ENCODE results near the gene HSPB8.

HSPB8 gene

DNA sequence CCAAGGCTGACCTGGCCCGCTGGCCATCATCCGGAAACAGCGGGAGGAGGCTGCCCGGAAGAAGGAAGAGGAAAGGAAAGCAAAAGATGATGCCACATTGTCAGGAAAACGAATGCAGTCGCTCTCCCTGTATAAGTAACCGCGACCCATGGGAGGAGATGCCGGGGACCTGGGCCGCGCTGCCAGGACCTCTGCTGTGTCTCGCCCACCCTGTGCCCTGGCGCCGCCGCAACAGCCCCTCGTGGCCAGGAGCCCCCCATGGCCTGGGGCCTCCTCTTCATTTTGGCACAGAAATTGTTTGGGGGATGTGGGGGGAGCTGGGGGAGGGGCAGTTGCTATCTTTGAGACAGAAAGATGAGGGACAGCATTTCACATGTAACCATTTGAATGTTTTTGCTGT lies 16.5 kb downstream of the HSPB8 start:
- TF ChIP-seq, protein P1, sequence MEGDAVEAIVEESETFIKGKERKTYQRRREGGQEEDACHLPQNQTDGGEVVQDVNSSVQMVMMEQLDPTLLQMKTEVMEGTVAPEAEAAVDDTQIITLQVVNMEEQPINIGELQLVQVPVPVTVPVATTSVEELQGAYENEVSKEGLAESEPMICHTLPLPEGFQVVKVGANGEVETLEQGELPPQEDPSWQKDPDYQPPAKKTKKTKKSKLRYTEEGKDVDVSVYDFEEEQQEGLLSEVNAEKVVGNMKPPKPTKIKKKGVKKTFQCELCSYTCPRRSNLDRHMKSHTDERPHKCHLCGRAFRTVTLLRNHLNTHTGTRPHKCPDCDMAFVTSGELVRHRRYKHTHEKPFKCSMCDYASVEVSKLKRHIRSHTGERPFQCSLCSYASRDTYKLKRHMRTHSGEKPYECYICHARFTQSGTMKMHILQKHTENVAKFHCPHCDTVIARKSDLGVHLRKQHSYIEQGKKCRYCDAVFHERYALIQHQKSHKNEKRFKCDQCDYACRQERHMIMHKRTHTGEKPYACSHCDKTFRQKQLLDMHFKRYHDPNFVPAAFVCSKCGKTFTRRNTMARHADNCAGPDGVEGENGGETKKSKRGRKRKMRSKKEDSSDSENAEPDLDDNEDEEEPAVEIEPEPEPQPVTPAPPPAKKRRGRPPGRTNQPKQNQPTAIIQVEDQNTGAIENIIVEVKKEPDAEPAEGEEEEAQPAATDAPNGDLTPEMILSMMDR (IDR thresholded peaks at IDR 0.05; ENCODE audit: extremely low read depth, missing control alignments): no peak

DNA sequence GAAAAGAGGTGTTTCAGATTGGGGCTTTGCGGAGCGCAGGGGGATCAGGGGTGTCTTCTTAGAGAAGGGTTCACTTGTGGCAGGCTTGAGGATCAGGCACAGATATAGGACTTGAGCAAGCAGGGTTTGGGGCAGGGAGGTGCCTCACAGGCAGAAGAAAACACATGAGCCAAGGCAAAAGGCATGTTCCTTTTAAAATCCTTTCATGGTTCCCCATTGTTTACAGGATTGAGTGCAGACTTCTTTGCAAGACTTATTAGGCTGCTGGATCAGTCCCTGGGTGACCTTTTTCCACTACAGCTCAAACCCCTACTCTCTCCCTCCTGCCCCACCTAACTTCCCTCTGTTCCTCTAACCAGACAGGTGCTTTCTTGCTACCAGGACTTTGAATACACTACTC lies 19.7 kb downstream of the HSPB8 start:
- DNase-seq (ENCODE audit: low spot score): no peak
- TF ChIP-seq, protein P1 (IDR thresholded peaks at IDR 0.05; ENCODE audit: extremely low read depth, missing control alignments): no peak

More for the DNA sequence above, 16.5 kb downstream of the HSPB8 start:
- no peak for DNase-seq (ENCODE audit: low spot score)

DNA sequence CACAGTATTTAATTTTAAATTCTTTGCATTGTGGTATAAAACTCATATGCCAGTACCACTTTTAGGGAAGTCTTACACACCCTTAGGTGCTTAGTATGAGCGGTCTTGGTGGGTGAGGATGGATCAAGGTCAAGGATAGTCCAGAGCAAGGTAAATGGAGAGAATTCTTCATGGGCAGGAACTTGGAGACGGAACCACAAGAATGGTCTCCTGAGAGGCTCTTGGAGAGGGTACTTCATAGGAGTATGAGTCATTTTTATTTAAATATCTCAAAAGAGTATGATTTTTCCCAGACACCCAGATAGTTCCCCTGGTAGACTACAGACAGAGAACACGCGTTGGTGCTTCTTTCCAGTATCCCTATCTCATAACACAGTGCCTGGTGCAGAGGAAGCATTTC lies 21.9 kb downstream of the HSPB8 start:
- DNase-seq (ENCODE audit: low spot score): no peak
- TF ChIP-seq, protein P1 (IDR thresholded peaks at IDR 0.05; ENCODE audit: extremely low read depth, missing control alignments): no peak

DNA sequence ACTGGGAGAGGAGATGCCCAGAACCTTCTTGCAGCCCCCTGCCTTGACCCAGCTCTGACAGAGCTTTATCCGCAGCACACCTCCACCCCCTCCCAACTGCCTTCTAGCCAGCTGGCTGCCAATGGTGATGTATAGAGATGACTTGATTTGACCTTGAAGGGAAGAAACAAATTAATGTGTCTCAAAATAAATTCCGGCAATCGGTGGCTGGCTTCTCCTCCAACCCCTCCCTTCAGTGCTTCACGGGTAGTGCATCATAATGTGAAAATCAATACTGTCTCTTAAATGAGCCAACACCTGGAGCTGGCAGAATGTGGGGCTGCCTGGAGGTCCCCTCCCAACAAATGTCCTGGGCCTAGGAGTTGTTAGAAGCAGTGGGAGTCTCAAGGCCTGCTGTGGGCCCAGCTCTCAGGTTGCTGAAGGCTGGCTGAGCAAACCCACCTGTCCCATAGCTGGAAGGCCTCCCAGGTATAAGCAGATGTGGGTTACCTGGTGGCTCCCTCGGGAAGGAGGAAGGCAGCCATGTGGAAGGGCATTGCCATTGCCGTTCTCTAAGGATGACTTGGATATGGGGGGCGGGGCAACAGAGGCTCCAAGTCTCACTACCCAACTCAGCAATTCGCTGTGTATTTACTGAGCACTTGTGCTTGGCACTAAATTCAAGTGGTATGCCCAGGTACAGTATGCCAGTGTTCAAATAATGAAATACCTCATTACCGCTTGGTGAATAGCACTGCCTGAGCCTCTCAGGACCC lies 23.2 kb downstream of the HSPB8 start:
- TF ChIP-seq, protein P1 (IDR thresholded peaks at IDR 0.05; ENCODE audit: extremely low read depth, missing control alignments): no peak
- no peak for DNase-seq (ENCODE audit: low spot score)

DNA sequence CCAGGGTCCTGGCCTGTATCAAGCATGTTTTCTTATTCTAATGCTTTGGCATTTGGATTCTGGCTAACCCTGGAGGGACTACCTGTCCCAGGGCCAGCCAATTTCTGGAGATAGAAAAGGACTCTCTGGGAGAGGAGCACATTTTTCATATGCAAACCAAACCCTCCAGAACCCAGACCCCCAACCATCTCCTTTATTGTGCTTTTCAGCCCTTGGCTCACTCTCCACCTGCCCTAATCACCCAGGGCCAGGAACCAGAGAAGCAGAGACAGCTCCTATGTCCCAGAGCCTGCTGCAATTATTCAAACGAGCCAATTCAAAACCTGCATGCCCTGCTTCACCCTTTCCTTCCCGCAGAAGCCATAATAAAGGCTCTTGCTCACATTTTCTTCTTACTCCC lies 23.8 kb downstream of the HSPB8 start:
- DNase-seq (ENCODE audit: low spot score): no peak
- TF ChIP-seq, protein P1 (IDR thresholded peaks at IDR 0.05; ENCODE audit: extremely low read depth, missing control alignments): no peak

DNA sequence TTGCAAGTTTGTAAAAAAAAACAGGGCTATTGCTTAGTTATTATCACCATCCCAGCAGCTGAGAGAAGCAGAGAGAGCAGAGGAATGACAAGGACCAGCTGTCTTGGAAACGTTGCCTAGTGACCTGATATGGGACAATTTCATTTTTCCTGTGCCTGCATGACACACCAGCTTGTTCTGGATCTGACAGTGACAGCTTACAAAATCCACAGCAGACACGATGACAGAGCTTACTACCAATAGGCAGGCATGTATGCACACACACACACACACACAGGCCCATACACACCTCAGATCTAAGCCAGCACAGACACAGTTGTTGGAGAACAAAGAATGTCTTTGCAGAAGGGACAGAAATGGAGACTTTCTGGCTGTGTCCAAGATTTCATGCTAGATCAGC lies 25.4 kb downstream of the HSPB8 start:
- DNase-seq (ENCODE audit: low spot score): no peak
- TF ChIP-seq, protein P1 (IDR thresholded peaks at IDR 0.05; ENCODE audit: extremely low read depth, missing control alignments): no peak

DNA sequence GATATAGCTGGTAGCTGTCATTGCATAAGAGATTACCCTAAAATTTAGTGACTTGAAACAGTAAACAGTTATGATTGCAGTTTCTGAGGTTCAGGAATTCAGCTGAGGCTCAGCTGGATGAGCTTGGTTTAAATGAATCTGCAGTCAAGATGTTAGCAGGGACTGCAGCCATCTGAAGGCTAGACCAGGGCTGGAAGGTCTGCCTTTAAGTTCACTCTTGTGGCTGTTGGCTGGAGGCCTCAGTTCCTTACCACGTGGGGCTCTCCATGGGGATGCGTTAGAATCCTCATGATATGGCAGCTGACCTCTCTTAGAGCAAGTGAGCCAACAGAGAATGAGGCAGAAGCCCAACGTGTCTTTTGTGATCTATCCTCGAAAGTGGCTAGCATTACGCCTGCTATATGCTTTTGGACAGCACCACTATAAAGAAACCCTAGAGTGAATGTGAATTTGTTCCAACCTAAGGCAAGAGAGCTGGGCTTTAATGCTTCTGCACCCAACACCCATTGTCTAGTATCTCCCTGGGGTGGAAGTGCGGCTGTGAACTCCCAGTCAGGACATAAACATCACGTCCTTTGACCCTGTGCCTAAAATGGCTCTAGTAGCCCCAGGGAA lies 26.0 kb downstream of the HSPB8 start:
- TF ChIP-seq, protein P1 (IDR thresholded peaks at IDR 0.05; ENCODE audit: extremely low read depth, missing control alignments): no peak
- no peak for DNase-seq (ENCODE audit: low spot score)
